NCI-H2081 (cell line): ENCODE measurements around the gene AIF1L.

ENCODE experiments used
- DNase-seq, 2 experiments: peaks; one replicate each; lab custom pipeline; 2025; lab: John Stamatoyannopoulos, UW

The AIF1L gene

GRCh38 chr9:131096269-131097125, at the start of gene AIF1L:
Gene AIF1L (plus strand): TSS chr9:131096531. CDS start chr9:131096630, 99 bp downstream.
- peak; percentile 19 to 38 for DNase-seq

- DNase-seq: peak; percentile 41 to 63
These were observed 49.6 kb upstream of the AIF1L start for GRCh38 chr9:131046581-131047202.

- DNase-seq: no peak
These were observed 48.0 kb upstream of the AIF1L start for GRCh38 chr9:131048332-131048731.

GRCh38 chr9:131048820-131049219, 47.5 kb upstream of the AIF1L start:
- DNase-seq: no peak

- DNase-seq: no peak
These were observed 46.3 kb upstream of the AIF1L start for GRCh38 chr9:131049829-131050715.

- DNase-seq: no peak
These were observed 45.5 kb upstream of the AIF1L start for GRCh38 chr9:131050831-131051230.

- no peak for DNase-seq
These were observed 44.5 kb upstream of the AIF1L start for GRCh38 chr9:131051592-131052517.

- no peak for DNase-seq
These were observed 42.4 kb upstream of the AIF1L start for GRCh38 chr9:131053896-131054295.

GRCh38 chr9:131056781-131057506, 39.4 kb upstream of the AIF1L start:
- no peak for DNase-seq

- no peak for DNase-seq
These were observed 35.3 kb upstream of the AIF1L start for GRCh38 chr9:131060900-131061630.

- no peak for DNase-seq
These were observed 33.4 kb upstream of the AIF1L start for GRCh38 chr9:131062969-131063368.

GRCh38 chr9:131065599-131065998, 30.7 kb upstream of the AIF1L start:
- no peak for DNase-seq

- no peak for DNase-seq
These were observed 28.7 kb upstream of the AIF1L start for GRCh38 chr9:131067625-131068024.

GRCh38 chr9:131068076-131068816, 28.1 kb upstream of the AIF1L start:
- DNase-seq: no peak

GRCh38 chr9:131069699-131070098, 26.6 kb upstream of the AIF1L start:
- DNase-seq: no peak

GRCh38 chr9:131072107-131072870, 24.0 kb upstream of the AIF1L start:
- DNase-seq: no peak

GRCh38 chr9:131072871-131073237, 23.5 kb upstream of the AIF1L start:
- DNase-seq: no peak
